Loucy (cell line): ENCODE measurements around the gene PARP12.
"Not testable (repeated sequence)": the region's sequence is repeated elsewhere in the genome, so short reads cannot be mapped to it uniquely, and the experiment has no call there.

Source experiments
- H2AFZ ChIP-seq: fragments of 200-600 bp; sonication (generic); 2 replicates; pipeline ENCODE4 v1.6.0; 2016; ENCODE audit warnings: antibody characterized with exemption, mild to moderate bottlenecking, low read length, moderate library complexity
- H3F3A ChIP-seq: fragments of 200-600 bp; 2 replicates; pipeline ENCODE4 v1.6.0; 2016; ENCODE audit warnings: antibody characterized with exemption, low read depth, mild to moderate bottlenecking
- H3K27me3 ChIP-seq: fragments of 200-600 bp; sonication (generic); 2 replicates; pipeline ENCODE4 v1.6.1; 2014; ENCODE audit warnings: low read length, mild to moderate bottlenecking; ENCODE audit not compliant: insufficient read depth, poor library complexity, severe bottlenecking
- H3K36me3 ChIP-seq: fragments of 200-600 bp; sonication (generic); 2 replicates; pipeline ENCODE4 v1.6.1; 2016; ENCODE audit warnings: low read length; ENCODE audit not compliant: insufficient read depth
- H3K4me1 ChIP-seq: fragments of 200-600 bp; sonication (generic); 2 replicates; pipeline ENCODE4 v1.5.1; 2014; ENCODE audit warnings: low read length, mild to moderate bottlenecking; ENCODE audit not compliant: insufficient read depth, poor library complexity, severe bottlenecking
- H3K4me2 ChIP-seq: fragments of 200-600 bp; sonication (generic); 2 replicates; pipeline ENCODE4 v1.6.0; 2014; ENCODE audit warnings: antibody characterized with exemption, low read length, low read depth, mild to moderate bottlenecking; ENCODE audit not compliant: poor library complexity, severe bottlenecking
- H3K4me3 ChIP-seq: fragments of 200-600 bp; sonication (generic); 2 replicates; pipeline ENCODE4 v1.5.1; 2014; ENCODE audit warnings: low read length, mild to moderate bottlenecking, mixed read lengths; ENCODE audit not compliant: poor library complexity, severe bottlenecking
- H3K79me2 ChIP-seq: fragments of 200-600 bp; sonication (generic); 2 replicates; pipeline ENCODE4 v1.6.1; 2014; ENCODE audit warnings: low read length; ENCODE audit not compliant: insufficient read depth
- H3K9ac ChIP-seq: fragments of 200-600 bp; sonication (generic); 2 replicates; pipeline ENCODE4 v1.6.0; 2014; ENCODE audit warnings: mild to moderate bottlenecking, low read depth, low read length, moderate library complexity; ENCODE audit not compliant: poor library complexity, severe bottlenecking
- H3K9me2 ChIP-seq: fragments of 200-600 bp; sonication (generic); replicated peaks from 2 replicates; pipeline ENCODE4 v1.6.1; 2016; ENCODE audit warnings: low read depth, low read length, mixed read lengths
- H3K9me3 ChIP-seq: fragments of 200-600 bp; sonication (generic); 2 replicates; pipeline ENCODE4 v1.6.1; 2014; ENCODE audit warnings: mild to moderate bottlenecking, antibody characterized with exemption, low read length, low read depth; ENCODE audit not compliant: insufficient read depth
- H4K20me1 ChIP-seq: fragments of 200-600 bp; sonication (generic); 2 replicates; pipeline ENCODE4 v1.6.0; 2014; ENCODE audit warnings: antibody characterized with exemption, low read length, mild to moderate bottlenecking; ENCODE audit not compliant: insufficient read depth, poor library complexity, severe bottlenecking
- EZH2phosphoT487 ChIP-seq: fragments of 200-600 bp; IDR thresholded peaks from 2 replicates; pipeline ENCODE4 v1.6.1; 2018; ENCODE audit warnings: antibody characterized with exemption, mild to moderate bottlenecking, moderate library complexity, borderline replicate concordance
- TF ChIP-seq, protein P1 (sequence below): fragments of 200-600 bp; sonication (generic); conservative IDR thresholded peaks from 2 replicates; pipeline ENCODE4 v1.5.1; 2014; ENCODE audit warnings: mild to moderate bottlenecking, antibody characterized with exemption, low read length

Gene PARP12, protein sequence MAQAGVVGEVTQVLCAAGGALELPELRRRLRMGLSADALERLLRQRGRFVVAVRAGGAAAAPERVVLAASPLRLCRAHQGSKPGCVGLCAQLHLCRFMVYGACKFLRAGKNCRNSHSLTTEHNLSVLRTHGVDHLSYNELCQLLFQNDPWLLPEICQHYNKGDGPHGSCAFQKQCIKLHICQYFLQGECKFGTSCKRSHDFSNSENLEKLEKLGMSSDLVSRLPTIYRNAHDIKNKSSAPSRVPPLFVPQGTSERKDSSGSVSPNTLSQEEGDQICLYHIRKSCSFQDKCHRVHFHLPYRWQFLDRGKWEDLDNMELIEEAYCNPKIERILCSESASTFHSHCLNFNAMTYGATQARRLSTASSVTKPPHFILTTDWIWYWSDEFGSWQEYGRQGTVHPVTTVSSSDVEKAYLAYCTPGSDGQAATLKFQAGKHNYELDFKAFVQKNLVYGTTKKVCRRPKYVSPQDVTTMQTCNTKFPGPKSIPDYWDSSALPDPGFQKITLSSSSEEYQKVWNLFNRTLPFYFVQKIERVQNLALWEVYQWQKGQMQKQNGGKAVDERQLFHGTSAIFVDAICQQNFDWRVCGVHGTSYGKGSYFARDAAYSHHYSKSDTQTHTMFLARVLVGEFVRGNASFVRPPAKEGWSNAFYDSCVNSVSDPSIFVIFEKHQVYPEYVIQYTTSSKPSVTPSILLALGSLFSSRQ

DNA sequence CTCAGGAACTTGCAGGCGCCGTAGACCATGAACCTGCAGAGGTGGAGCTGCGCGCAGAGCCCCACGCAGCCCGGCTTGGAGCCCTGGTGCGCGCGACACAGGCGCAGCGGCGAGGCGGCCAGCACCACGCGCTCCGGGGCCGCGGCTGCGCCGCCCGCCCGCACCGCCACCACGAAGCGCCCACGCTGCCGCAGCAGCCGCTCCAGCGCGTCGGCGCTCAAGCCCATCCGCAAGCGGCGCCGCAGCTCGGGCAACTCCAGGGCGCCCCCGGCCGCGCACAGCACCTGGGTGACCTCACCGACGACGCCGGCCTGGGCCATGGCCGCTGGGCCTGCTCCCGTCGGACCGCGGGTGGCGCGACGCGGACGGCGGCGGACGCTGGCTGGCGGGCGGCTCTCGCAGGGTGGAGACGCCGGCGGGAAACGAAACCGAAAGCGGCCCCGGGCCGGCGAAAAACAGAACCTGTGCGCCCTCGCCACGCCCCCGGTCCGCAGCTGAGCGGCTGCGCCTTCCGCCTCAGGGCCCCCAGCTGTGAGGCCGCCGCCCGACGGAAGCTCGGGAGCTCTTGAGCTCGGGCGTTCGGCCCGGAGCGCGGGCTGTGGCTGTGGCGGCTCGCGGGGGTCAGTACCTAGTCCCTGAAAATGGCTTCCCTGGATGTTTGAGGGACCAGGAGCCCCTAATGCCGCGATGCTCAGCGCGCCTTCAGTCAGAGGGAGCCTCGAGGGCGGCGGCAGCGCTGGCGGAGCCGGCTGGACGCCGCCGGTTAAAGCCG is at the start of gene PARP12:
Gene PARP12, minus strand, starts transcription at position 424 of the 772 bp plus-strand sequence. Its CDS starts 104 bp downstream, at position 320.
- no peaks in the 10 kb centered on the region for H4K20me1 ChIP-seq
- peak within 1 kb of the TSS; percentile 87 for H3K9ac ChIP-seq
- no peaks in the 10 kb centered on the region for H3K9me2 ChIP-seq
- H3K4me3 ChIP-seq: peak within 1 kb of the TSS; percentile 97
- peak within 1 kb of the TSS; percentile 96 for H3K4me2 ChIP-seq
- H3K27me3 ChIP-seq: no peaks in the 10 kb centered on the region
- H3K9me3 ChIP-seq: peaks cover 14% of the 10 kb centered on the region
- TF ChIP-seq, protein P1, sequence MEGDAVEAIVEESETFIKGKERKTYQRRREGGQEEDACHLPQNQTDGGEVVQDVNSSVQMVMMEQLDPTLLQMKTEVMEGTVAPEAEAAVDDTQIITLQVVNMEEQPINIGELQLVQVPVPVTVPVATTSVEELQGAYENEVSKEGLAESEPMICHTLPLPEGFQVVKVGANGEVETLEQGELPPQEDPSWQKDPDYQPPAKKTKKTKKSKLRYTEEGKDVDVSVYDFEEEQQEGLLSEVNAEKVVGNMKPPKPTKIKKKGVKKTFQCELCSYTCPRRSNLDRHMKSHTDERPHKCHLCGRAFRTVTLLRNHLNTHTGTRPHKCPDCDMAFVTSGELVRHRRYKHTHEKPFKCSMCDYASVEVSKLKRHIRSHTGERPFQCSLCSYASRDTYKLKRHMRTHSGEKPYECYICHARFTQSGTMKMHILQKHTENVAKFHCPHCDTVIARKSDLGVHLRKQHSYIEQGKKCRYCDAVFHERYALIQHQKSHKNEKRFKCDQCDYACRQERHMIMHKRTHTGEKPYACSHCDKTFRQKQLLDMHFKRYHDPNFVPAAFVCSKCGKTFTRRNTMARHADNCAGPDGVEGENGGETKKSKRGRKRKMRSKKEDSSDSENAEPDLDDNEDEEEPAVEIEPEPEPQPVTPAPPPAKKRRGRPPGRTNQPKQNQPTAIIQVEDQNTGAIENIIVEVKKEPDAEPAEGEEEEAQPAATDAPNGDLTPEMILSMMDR: no peak
- TF ChIP-seq EZH2phosphoT487: no peak
- no peaks in the 10 kb centered on the region for H3K36me3 ChIP-seq
- no peaks in the 10 kb centered on the region for H3F3A ChIP-seq
- H3K79me2 ChIP-seq: peaks cover 42% of the 10 kb centered on the region
- H3K4me1 ChIP-seq: peaks cover 47% of the 10 kb centered on the region
- H2AFZ ChIP-seq: peak within 1 kb of the TSS; percentile 99

DNA sequence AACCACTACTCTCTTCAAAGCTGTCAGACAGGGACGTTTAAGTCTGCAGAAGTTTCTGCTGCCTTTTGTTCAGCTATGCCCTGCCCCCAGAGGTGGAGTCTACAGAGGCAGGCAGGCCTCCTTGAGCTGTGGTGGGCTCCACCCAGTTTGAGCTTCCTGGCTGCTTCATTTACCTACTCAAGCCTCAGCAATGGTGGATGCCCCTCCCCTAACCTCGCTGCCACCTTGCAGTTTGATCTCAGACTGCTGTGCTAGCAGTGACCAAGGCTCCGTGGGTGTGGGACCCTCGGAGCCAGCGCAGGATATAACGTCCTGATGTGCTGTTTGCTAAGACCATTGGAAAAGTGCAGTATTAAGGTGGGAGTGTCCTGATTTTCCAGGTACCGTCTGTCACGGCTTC is 46.0 kb upstream of the PARP12 start:
- not testable (repeated sequence) for H3K27me3 ChIP-seq, H3K79me2 ChIP-seq, H3K36me3 ChIP-seq, H3K4me3 ChIP-seq, H3K9me2 ChIP-seq, H3K4me2 ChIP-seq, H2AFZ ChIP-seq, H3K9ac ChIP-seq, H3K4me1 ChIP-seq, H4K20me1 ChIP-seq, H3K9me3 ChIP-seq, H3F3A ChIP-seq

DNA sequence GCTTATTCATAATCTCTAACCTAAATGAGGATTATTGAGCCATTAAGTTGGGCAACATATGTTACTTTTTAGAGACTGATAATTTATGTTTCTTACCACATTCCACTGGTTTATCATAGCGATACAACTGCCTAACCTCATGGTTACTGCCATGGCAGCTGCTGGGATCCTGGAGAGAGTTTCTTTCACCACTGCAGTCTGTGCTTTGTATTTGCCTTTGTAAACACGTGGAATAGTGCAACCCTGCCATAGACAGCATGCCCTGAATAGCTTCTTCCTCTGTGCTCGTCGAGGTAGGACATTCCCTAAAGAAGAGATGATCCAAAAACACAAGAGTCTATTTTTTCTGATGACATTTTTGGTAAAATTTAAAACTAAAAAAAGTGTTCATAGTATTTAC is 33.7 kb upstream of the PARP12 start:
- no peaks in the 10 kb centered on the region for H4K20me1 ChIP-seq
- H3K9me3 ChIP-seq: no peaks in the 10 kb centered on the region
- H3K27me3 ChIP-seq: no peaks in the 10 kb centered on the region
- H3K4me2 ChIP-seq: no peak overlapping the region
- no peaks in the 10 kb centered on the region for H3F3A ChIP-seq
- no peak for TF ChIP-seq EZH2phosphoT487
- TF ChIP-seq, protein P1: no peak
- no peak overlapping the region for H2AFZ ChIP-seq
- no peak overlapping the region for H3K4me3 ChIP-seq
- H3K9ac ChIP-seq: no peak overlapping the region
- H3K36me3 ChIP-seq: peaks cover 19% of the 10 kb centered on the region; the same call in 1 of the 2 replicates
- no peaks in the 10 kb centered on the region for H3K9me2 ChIP-seq
- no peaks in the 10 kb centered on the region for H3K4me1 ChIP-seq
- H3K79me2 ChIP-seq: no peaks in the 10 kb centered on the region
